ENCODE measurements around the gene TFDP1.

The TFDP1 gene

DNA sequence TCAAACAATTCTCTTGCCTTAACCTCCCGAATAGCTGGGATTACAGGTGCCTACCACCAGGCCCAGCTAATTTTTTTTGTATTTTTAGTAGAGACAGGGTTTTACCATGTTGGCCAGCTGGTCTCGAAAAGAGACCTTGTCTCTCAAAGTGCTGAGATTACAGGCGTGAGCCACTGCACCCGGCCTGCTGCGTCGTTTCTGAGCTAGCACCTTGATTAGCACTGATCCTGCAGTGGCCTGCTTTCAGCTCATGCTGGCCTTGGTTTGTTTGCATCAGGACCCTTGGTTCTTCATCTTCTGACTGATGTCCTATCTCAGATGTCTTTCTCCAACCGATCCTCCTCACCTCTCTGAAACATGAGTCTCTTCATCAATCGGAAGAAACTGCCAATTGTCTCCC, 4.9 kb upstream of the TFDP1 start:
- Histone ChIP-seq H3K79me2 (ENCODE audit: insufficient read depth, low read length) (no peaks in the 10 kb centered on the region), H3K9me2 (replicated peaks; ENCODE audit: insufficient read depth, low read length) (no peaks in the 10 kb centered on the region), H3K9me3 (ENCODE audit: insufficient read depth, low read length) (no peaks in the 10 kb centered on the region), H3K27ac (ENCODE audit: low read depth, low read length) (no peak overlapping the region), H4K20me1 (ENCODE audit: low read depth, low read length) (no peaks in the 10 kb centered on the region; the same call in 1 of the 2 replicates), H3F3A (ENCODE audit: insufficient read depth) (no peaks in the 10 kb centered on the region), H3K36me3 (ENCODE audit: low read length) (no peaks in the 10 kb centered on the region), H2AFZ (ENCODE audit: low read depth, low read length, severe bottlenecking) (no peak overlapping the region), H3K4me3 (ENCODE audit: insufficient read depth, low read length, poor library complexity, severe bottlenecking) (no peak overlapping the region), H3K4me2 (ENCODE audit: low read depth, low read length, poor library complexity, severe bottlenecking) (no peak overlapping the region), H3K27me3 (ENCODE audit: low read length) (no peaks in the 10 kb centered on the region), H3K9ac (ENCODE audit: low read length) (no peak overlapping the region)
- TF ChIP-seq CTCF (IDR thresholded peaks at IDR 0.05; ENCODE audit: insufficient read depth, low read length, poor library complexity, severe bottlenecking), result no peak
- no peak for TF ChIP-seq EZH2phosphoT487 (conservative IDR thresholded peaks at IDR 0.05; ENCODE audit: low read length)

DNA sequence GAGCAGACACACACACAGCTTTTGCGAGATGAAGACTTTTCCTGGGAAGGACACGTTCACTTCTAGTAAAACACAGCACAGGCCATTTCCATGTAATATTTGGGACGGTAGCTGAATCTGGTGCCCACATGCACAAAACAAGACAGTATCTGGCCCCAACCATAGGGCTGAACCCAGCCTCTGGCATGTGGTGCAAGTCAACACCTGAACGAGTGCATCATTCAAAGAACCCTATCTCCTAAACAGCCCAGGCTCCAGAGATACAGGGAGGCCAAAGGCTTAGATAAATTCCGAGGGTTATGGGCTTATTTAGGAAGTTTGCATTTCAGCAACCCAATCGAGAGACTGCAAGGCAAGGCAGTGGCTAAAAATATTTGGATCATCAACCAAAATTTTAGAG, 2.7 kb upstream of the TFDP1 start:
- H3K27me3 ChIP-seq (ENCODE audit: low read length), result no peaks in the 10 kb centered on the region
- H3F3A ChIP-seq (ENCODE audit: insufficient read depth), result no peaks in the 10 kb centered on the region
- H3K9me3 ChIP-seq (ENCODE audit: insufficient read depth, low read length), result no peaks in the 10 kb centered on the region
- H4K20me1 ChIP-seq (ENCODE audit: low read depth, low read length), result no peaks in the 10 kb centered on the region
- H3K4me3 ChIP-seq (ENCODE audit: insufficient read depth, low read length, poor library complexity, severe bottlenecking), result no peak overlapping the region
- peaks cover 17% of the 10 kb centered on the region for H3K79me2 ChIP-seq (ENCODE audit: insufficient read depth, low read length)
- no peak overlapping the region for H3K9ac ChIP-seq (ENCODE audit: low read length)
- no peak overlapping the region for H2AFZ ChIP-seq (ENCODE audit: low read depth, low read length, severe bottlenecking)
- no peak overlapping the region for H3K4me2 ChIP-seq (ENCODE audit: low read depth, low read length, poor library complexity, severe bottlenecking)
- H3K27ac ChIP-seq (ENCODE audit: low read depth, low read length), result no peak overlapping the region
- peaks cover 6% of the 10 kb centered on the region; the same call in 1 of the 2 replicates for H3K36me3 ChIP-seq (ENCODE audit: low read length)
- no peak for TF ChIP-seq EZH2phosphoT487 (conservative IDR thresholded peaks at IDR 0.05; ENCODE audit: low read length)
- TF ChIP-seq CTCF (IDR thresholded peaks at IDR 0.05; ENCODE audit: insufficient read depth, low read length, poor library complexity, severe bottlenecking), result no peak
- H3K9me2 ChIP-seq (replicated peaks; ENCODE audit: insufficient read depth, low read length), result no peaks in the 10 kb centered on the region

- Histone ChIP-seq H3K9me3 (ENCODE audit: insufficient read depth, low read length) (no peaks in the 10 kb centered on the region), H4K20me1 (ENCODE audit: low read depth, low read length) (no peaks in the 10 kb centered on the region), H3K4me2 (ENCODE audit: low read depth, low read length, poor library complexity, severe bottlenecking) (peak overlapping the region; percentile 20), H3K27me3 (ENCODE audit: low read length) (no peaks in the 10 kb centered on the region), H3K27ac (ENCODE audit: low read depth, low read length) (no peak overlapping the region), H3K79me2 (ENCODE audit: insufficient read depth, low read length) (peaks cover 29% of the 10 kb centered on the region), H3K4me3 (ENCODE audit: insufficient read depth, low read length, poor library complexity, severe bottlenecking) (no peak overlapping the region), H3K36me3 (ENCODE audit: low read length) (peaks cover 9% of the 10 kb centered on the region; the same call in 1 of the 2 replicates), H2AFZ (ENCODE audit: low read depth, low read length, severe bottlenecking) (no peak overlapping the region), H3F3A (ENCODE audit: insufficient read depth) (no peaks in the 10 kb centered on the region), H3K9me2 (replicated peaks; ENCODE audit: insufficient read depth, low read length) (no peaks in the 10 kb centered on the region), H3K9ac (ENCODE audit: low read length) (no peak overlapping the region)
- TF ChIP-seq CTCF (IDR thresholded peaks at IDR 0.05; ENCODE audit: insufficient read depth, low read length, poor library complexity, severe bottlenecking) (no peak), EZH2phosphoT487 (conservative IDR thresholded peaks at IDR 0.05; ENCODE audit: low read length) (no peak)
These were observed 1.5 kb upstream of the TFDP1 start for GRCh38 chr13:113582841-113583631.
